Neuron (in vitro differentiated cells): ENCODE results near the gene MINDY4B.

Experiments
- H2AFZ ChIP-seq: one replicate; pipeline ENCODE4 v1.6.1; 2013; ENCODE audit warnings: low read depth, mild to moderate bottlenecking, inconsistent platforms, low read length, moderate library complexity
- H3K27me3 ChIP-seq: one replicate; pipeline ENCODE4 v1.6.1; 2013; ENCODE audit warnings: low read length; ENCODE audit not compliant: insufficient read depth
- H3K36me3 ChIP-seq: one replicate; pipeline ENCODE4 v1.6.1; 2013; ENCODE audit warnings: low read length; ENCODE audit not compliant: insufficient read depth
- H3K4me1 ChIP-seq: one replicate; pipeline ENCODE4 v1.6.1; 2013; ENCODE audit warnings: low read length; ENCODE audit not compliant: insufficient read depth
- H3K4me3 ChIP-seq: 2 replicates; pipeline ENCODE4 v1.5.1; 2013; ENCODE audit warnings: mild to moderate bottlenecking, low read length, moderate library complexity
- H3K9me3 ChIP-seq: one replicate; pipeline ENCODE4 v1.6.1; 2013; ENCODE audit warnings: low read length

The MINDY4B gene

DNA sequence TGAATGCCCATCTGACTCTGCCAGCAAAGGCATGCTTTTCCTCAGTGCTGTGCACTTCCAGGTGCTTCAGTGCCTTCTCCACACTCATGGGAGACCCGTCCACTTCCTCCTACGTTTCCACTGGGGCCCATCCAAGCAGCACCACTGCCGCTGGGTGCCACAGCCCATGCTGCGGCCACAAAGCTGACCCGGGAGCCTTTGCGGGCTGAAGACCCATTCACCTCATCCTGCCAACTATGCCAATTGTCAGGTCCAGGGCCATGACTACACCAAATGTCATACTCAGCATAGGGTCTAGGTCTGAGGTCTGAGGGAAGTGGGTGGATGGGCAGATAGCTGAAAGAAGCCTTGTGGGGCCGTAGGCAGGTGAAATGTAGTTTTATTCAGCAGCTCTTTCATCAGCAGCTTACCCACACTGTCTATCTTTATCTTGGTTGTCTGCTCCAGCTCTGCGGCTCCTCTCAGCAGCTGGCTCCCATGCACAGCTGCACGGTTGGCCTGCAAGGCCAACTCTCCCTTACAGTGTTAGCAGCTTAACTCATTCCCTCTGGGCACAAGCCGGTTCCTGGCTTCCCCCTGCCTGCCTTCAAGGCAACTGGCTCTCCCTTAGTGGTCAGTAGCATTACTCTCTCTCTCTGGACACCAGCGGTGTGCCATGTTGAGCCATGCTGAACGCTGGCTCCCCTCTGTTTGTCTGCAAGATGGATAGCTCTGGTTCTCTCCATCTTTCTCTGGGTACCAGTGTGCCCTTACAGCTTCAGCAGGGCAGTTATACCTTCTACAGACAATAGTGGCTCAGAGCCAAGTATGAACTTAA, 78.6 kb downstream of the MINDY4B start:
- no peaks in the 10 kb centered on the region for H3K27me3 ChIP-seq

GRCh38 chr3:150825916-150826377, 79.3 kb downstream of the MINDY4B start:
- Histone ChIP-seq H3K27me3 (no peaks in the 10 kb centered on the region), H2AFZ (no peak overlapping the region), H3K9me3 (no peaks in the 10 kb centered on the region)

More for the DNA sequence above, 78.6 kb downstream of the MINDY4B start:
- H2AFZ ChIP-seq = no peak overlapping the region
- no peaks in the 10 kb centered on the region for H3K36me3 ChIP-seq
- no peak overlapping the region for H3K4me3 ChIP-seq
- no peaks in the 10 kb centered on the region for H3K9me3 ChIP-seq
- no peaks in the 10 kb centered on the region for H3K4me1 ChIP-seq

GRCh38 chr3:150825192-150825915, 79.9 kb downstream of the MINDY4B start:
- no peaks in the 10 kb centered on the region for H3K27me3 ChIP-seq
- no peaks in the 10 kb centered on the region for H3K4me1 ChIP-seq
- H2AFZ ChIP-seq = no peak overlapping the region
- no peak overlapping the region for H3K4me3 ChIP-seq
- H3K36me3 ChIP-seq = no peaks in the 10 kb centered on the region
- no peaks in the 10 kb centered on the region for H3K9me3 ChIP-seq

More at GRCh38 chr3:150825916-150826377, 79.3 kb downstream of the MINDY4B start:
- H3K36me3 ChIP-seq = no peaks in the 10 kb centered on the region
- no peaks in the 10 kb centered on the region for H3K4me1 ChIP-seq
- H3K4me3 ChIP-seq = no peak overlapping the region

DNA sequence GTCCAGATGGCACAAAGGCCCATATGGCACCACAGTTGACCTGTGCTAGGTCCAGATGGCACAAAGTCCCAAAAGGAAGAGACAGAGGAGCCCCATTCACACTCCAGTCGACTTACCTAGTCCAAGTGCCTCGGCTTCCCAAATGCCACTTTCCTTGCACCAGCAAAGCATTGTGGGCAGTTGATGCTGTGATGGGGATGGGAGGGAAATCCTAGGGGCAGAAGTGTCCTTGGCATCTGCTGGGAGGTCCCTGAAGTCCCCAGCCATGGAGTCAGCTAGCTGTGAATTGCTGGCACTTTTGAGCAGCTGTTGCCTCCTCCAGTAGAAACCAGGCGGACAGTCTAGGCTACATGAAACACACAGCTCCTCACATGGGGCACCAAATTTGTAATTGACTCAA, 82.0 kb downstream of the MINDY4B start:
- no peaks in the 10 kb centered on the region for H3K36me3 ChIP-seq
- H3K4me3 ChIP-seq = no peak overlapping the region
- no peak overlapping the region for H2AFZ ChIP-seq
- H3K4me1 ChIP-seq = no peaks in the 10 kb centered on the region
- H3K9me3 ChIP-seq = no peaks in the 10 kb centered on the region
- no peaks in the 10 kb centered on the region for H3K27me3 ChIP-seq

- Histone ChIP-seq H3K4me1 (no peaks in the 10 kb centered on the region), H3K9me3 (no peaks in the 10 kb centered on the region), H3K27me3 (no peaks in the 10 kb centered on the region), H2AFZ (no peak overlapping the region), H3K36me3 (no peaks in the 10 kb centered on the region), H3K4me3 (no peak overlapping the region)
Measured at GRCh38 chr3:150822636-150823035, 82.6 kb downstream of the MINDY4B start.
